Activated naive CD4-positive, alpha-beta T cell treated with anti-CD3 and anti-CD28 coated beads for 36 hours (primary cell): Measurements from ENCODE around the gene ZNF615. TPM values are rescaled to one million over a fixed set of nuclear protein-coding genes. Genes with fewer than 3 reads are reported as not detected.

ENCODE experiments used
- total RNA-seq, 2 experiments: library from RNA; stranded (reverse); gene quantifications; one replicate each; pipeline ENCODE4 v1.2.3, GENCODE V29; 2021

ZNF615 gene
- total RNA-seq, 2 experiments from 2014 or later = 6.8 to 7.9 TPM

Other genes starting within 250 kb of the ZNF615 start
- gene FPR2, start 247.0 kb downstream of the ZNF615 start, total RNA-seq = not detected
- not detected for gene FPR3, start 213.1 kb downstream of the ZNF615 start, total RNA-seq
- 1 to 10 TPM; 5.4 to 5.6 TPM for gene ZNF577, start 120.3 kb downstream of the ZNF615 start, total RNA-seq
- 10 to 100 TPM; 10.4 to 11.6 TPM for gene ZNF649, start 103.2 kb downstream of the ZNF615 start, total RNA-seq
- 1 to 10 TPM; 2.0 to 3.1 TPM for gene ZNF613, start 80.7 kb downstream of the ZNF615 start, total RNA-seq
- gene ZNF350, start 21.4 kb downstream of the ZNF615 start, total RNA-seq = 1 to 10 TPM; 6.6 to 6.7 TPM
- 1 to 10 TPM; 7.5 to 8.2 TPM for gene ZNF614, start 20.2 kb upstream of the ZNF615 start, total RNA-seq
- 1 to 10 TPM; 6.2 to 6.7 TPM for gene ZNF432, start 40.6 kb upstream of the ZNF615 start, total RNA-seq
- 10 to 100 TPM; 13.3 to 15.5 TPM for gene ZNF841, start 87.6 kb upstream of the ZNF615 start, total RNA-seq
- gene ZNF616, start 131.7 kb upstream of the ZNF615 start, total RNA-seq = 1 to 10 TPM; 7.6 to 8.7 TPM
- 10 to 100 TPM; 10.7 to 11.1 TPM for gene ZNF836, start 163.4 kb upstream of the ZNF615 start, total RNA-seq
- gene PPP2R1A, start 181.8 kb upstream of the ZNF615 start, total RNA-seq = 100 to 1,000 TPM; 228 to 232 TPM